ENCODE results near the gene ZNF354C.
"Not testable (repeated sequence)": the region's sequence is repeated elsewhere in the genome, so short reads cannot be mapped to it uniquely, and the experiment has no call there.

The ZNF354C gene

DNA sequence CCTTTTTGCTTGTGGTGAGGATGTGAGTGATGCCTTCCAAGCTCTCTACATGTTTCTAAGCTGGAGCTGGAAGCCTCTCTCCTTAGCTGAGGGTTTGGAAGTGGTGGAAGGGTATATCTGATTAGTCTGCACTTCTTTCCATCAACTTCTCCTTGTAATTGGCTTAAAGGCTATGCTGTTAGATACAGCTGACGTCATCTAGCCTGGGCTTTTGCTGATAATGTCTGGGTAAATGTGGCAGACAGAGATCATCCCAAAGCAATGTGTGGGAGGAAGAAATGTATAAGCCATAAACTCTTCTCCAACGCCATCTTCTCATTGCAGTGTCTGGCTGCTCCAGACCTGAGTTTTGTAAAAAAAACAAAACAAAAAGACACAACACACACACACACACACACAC lies 29.3 kb downstream of the ZNF354C start:
- no peak overlapping the region for H3K27ac ChIP-seq
- TF ChIP-seq, protein P1, sequence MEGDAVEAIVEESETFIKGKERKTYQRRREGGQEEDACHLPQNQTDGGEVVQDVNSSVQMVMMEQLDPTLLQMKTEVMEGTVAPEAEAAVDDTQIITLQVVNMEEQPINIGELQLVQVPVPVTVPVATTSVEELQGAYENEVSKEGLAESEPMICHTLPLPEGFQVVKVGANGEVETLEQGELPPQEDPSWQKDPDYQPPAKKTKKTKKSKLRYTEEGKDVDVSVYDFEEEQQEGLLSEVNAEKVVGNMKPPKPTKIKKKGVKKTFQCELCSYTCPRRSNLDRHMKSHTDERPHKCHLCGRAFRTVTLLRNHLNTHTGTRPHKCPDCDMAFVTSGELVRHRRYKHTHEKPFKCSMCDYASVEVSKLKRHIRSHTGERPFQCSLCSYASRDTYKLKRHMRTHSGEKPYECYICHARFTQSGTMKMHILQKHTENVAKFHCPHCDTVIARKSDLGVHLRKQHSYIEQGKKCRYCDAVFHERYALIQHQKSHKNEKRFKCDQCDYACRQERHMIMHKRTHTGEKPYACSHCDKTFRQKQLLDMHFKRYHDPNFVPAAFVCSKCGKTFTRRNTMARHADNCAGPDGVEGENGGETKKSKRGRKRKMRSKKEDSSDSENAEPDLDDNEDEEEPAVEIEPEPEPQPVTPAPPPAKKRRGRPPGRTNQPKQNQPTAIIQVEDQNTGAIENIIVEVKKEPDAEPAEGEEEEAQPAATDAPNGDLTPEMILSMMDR (conservative IDR thresholded peaks at IDR 0.05) = no peak

DNA sequence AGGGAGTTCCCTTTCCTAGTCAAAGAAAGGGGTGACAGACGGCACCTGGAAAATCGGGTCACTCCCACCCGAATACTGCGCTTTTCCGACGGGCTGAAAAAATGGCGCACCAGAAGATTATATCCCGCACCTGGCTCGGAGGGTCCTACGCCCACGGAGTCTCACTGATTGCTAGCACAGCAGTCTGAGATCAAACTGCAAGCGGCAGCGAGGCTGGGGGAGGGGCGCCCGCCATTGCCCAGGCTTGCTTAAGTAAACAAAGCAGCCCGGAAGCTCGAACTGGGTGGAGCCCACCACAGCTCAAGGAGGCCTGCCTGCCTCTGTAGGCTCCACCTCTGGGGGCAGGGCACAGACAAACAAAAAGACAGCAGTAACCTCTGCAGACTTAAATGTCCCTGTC lies 41.1 kb downstream of the ZNF354C start:
- not testable (repeated sequence) for H3K27ac ChIP-seq

DNA sequence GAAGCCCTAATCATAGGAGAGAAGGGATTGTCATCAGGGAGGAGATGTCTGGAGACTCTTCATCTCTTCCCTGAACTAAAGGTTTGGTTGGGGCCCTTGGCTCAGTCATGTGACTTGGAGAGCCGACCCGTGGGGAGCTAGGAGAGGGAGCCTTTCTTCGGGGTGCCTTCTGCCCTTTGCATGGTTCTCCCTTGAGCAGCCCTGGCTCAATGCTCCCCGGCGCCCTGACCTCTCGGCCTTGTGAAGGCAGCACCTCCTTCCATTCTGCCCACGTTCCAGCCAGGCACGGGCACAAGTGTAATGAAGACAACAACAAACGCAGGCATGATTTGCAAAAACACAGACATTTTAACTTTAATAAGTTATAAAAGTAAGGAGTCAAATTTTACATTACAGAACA lies 50.4 kb downstream of the ZNF354C start:
- H3K27ac ChIP-seq = no peak overlapping the region
- TF ChIP-seq, protein P1 (conservative IDR thresholded peaks at IDR 0.05) = no peak

DNA sequence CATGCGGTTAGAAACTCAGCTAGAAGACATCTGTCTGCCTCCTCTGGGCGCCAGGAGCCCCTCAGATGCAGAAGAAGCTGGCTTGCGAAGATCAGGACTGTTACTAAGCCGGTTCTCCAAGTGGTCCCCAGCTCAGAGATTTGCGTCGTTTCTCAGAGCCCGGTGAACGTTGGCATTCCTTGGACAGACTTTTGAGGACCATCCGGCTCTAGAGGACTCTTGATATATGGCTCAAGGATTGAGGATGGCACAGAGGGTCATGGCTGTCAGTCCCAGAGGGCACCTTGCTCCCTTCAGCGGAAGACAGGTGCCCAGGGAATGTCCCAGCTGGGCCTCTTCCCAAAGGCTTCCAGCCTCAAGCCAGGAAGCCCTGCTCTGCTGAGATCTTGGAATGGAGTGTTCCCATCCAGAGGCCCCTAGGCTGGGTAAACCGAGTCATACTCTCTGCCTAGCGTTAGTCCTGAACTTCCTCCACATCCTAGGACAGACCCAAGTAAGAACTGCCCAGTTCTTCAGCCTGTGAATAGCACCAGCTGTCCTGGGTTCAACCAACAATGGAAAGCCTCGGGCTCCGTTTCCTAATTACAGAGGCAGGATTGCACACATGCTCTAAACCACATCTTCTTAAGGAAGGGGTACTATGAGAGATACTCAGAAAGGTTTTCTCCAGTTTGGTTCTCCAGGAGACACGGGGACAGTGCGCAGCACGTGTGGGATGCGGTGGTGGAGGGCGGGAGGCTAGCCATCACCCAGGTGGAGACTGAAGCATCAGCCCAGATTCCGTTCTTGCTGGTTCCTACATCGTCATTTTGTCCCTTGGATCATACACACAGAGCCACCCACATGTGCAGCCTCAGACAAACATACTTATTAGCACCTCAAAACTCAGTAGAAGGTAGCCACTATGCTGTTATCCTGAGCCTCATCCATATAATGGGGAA lies 51.4 kb downstream of the ZNF354C start:
- no peak overlapping the region for H3K27ac ChIP-seq
- TF ChIP-seq, protein P1 (conservative IDR thresholded peaks at IDR 0.05) = no peak

DNA sequence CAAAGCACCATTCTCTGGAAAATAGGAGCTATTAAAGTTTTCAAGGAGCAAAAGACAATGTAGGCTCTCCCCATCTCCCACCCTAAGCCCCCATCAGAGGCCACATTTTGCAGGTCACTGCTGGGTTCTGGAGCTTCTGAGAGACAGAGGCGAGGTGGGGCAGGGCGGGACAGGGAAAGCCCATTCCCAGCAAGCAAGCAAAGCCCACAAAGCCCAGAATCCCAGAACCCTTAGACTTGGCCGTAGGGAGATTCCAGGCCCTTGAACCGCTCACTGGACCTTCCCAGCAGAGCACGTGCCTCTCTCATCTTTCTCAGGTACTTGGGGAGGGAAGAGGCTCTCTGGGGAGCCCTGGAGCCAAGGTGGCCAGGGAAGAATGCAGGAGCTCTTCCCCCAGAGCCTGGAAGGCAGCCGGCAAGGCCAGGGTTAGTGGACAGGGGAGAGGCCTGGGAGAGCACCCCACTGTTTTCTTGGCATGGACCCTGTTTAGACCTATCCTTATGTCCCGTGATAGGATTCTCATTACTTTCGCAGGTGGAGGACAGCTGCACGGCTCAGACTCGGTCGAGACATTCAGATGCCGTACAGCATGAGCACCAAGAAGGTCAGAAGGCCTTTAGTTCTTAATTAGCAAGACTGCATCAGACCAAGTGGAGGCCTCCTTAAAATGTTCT lies 52.4 kb downstream of the ZNF354C start:
- H3K27ac ChIP-seq = no peak overlapping the region
- TF ChIP-seq, protein P1 (conservative IDR thresholded peaks at IDR 0.05) = no peak

DNA sequence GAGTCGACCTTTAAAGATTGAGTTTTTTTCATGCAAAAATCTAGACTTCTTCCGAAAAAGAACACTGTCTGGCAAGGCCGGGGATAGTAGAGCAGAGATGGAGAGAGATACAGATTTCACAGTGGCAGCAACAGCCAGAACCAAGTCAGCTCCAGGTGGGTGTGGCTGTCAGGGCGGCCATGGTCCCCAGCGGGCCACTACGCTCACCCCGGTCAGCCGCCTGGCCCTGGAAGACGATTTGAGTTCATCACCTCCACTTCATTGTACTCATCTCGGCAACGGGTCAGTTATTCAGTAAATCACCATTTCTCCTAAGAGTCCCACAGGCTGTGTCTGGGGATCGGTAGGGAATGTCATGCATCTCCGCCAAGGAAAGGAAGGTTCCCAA lies 53.0 kb downstream of the ZNF354C start:
- no peak overlapping the region for H3K27ac ChIP-seq
- TF ChIP-seq, protein P1 (conservative IDR thresholded peaks at IDR 0.05) = no peak

DNA sequence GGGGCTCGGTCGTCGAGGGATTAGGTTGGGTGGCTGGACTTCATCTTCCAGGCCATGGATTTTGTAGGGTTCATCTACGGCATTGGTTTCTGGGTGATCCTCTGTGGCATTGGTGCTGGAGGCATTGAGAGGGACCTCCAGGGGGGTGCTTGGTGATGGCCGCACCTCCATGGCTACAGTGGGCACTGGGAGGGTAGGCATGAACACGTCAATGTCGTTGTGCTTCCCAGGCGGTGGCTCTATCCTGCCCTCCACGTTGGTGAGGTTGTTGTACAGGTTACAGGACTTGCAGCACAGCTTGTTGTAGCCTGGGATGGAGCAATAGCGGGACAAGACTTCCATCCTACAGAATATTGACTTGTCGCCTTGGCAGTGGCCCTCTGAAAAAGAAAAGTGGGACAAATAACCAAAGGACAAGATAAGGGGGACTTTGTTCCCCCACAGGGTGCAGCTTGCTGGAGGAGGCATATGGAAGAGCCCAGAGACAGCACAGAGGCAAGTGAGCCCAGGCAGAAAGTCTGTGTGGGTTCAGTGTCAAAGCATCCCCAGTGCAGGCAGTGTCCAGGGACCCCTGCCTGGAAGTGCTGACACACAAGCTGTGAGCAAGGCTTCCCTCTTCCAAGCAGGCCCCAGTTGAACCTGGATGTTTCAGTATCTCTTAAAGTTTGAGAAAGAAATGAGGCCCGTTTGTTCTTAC lies 53.9 kb downstream of the ZNF354C start:
- TF ChIP-seq, protein P1 (conservative IDR thresholded peaks at IDR 0.05) = no peak
- no peak overlapping the region for H3K27ac ChIP-seq

Measured in VCaP (cell line).